Prostate gland (tissue), 2 donors: ENCODE measurements around the gene GID8.

Source experiments
- POLR2A ChIP-seq: fragments of 450-650 bp; IDR thresholded peaks from one replicate; pipeline ENCODE4 v1.6.1; 2016; ENCODE audit warnings: antibody characterized with exemption, mild to moderate bottlenecking
- POLR2AphosphoS5 ChIP-seq: sonication (generic); formaldehyde crosslinking; IDR thresholded peaks from one replicate; pipeline ENCODE4 v1.6.1; 2017; ENCODE audit warnings: antibody characterized with exemption
- TF ChIP-seq, protein P1 (sequence below), 4 experiments: fragments of 200-600 bp in 2 of 4; fragments of 450-650 bp in 2 of 4; sonication (generic) in 2 of 4; IDR thresholded peaks; 1 replicate in 3 of 4; 2 replicates in 1 of 4; pipeline ENCODE4 v1.5.1; 2016 to 2019; ENCODE audit warnings: antibody characterized with exemption in 4 of 4, mild to moderate bottlenecking in 2 of 4, moderate library complexity in 2 of 4

DNA sequence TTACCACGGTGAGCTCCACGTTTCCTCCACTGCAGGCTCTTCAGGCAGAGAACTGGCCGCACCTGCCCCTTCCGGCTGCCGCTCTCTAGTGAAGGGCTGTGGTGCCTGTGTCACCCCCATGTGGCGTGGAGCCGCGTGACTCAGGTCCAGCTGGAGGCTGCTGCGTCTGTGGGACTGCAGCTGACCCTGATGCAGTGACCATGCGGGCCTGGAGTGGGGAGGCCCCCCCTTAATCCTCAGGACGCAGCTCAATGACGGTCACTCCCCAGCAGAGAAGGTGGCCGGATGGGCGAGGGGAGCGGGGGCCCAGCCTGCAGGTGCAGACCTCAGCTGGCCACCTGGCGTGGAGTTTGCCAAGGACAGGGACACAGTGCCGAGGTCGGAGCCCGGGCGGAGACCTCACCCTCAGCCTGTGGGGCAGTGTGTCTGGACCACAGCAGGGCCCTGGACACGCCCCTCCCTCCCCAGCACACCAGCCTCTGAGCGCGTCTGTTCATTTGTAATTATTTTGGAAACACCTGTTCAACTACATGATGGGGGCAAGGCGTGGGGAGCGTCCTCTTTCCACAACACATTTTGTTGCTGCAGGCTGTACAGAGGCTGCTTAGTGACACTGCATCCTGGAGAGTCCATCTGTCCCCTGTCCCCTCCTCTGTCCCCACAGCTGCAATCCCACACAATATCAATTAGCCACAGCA is 58.1 kb downstream of the GID8 start:
- TF ChIP-seq, protein P1, sequence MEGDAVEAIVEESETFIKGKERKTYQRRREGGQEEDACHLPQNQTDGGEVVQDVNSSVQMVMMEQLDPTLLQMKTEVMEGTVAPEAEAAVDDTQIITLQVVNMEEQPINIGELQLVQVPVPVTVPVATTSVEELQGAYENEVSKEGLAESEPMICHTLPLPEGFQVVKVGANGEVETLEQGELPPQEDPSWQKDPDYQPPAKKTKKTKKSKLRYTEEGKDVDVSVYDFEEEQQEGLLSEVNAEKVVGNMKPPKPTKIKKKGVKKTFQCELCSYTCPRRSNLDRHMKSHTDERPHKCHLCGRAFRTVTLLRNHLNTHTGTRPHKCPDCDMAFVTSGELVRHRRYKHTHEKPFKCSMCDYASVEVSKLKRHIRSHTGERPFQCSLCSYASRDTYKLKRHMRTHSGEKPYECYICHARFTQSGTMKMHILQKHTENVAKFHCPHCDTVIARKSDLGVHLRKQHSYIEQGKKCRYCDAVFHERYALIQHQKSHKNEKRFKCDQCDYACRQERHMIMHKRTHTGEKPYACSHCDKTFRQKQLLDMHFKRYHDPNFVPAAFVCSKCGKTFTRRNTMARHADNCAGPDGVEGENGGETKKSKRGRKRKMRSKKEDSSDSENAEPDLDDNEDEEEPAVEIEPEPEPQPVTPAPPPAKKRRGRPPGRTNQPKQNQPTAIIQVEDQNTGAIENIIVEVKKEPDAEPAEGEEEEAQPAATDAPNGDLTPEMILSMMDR (IDR thresholded peaks at IDR 0.05): no peak
- TF ChIP-seq POLR2AphosphoS5 (no peak), POLR2A (no peak)
